Measurements from ENCODE around the gene PAK6. TPM values are rescaled to one million over a fixed set of nuclear protein-coding genes. Genes with fewer than 3 reads are reported as not detected.

PAK6 gene
- total RNA-seq, 1 experiment from 2014 or later: 0.84 TPM

DNA sequence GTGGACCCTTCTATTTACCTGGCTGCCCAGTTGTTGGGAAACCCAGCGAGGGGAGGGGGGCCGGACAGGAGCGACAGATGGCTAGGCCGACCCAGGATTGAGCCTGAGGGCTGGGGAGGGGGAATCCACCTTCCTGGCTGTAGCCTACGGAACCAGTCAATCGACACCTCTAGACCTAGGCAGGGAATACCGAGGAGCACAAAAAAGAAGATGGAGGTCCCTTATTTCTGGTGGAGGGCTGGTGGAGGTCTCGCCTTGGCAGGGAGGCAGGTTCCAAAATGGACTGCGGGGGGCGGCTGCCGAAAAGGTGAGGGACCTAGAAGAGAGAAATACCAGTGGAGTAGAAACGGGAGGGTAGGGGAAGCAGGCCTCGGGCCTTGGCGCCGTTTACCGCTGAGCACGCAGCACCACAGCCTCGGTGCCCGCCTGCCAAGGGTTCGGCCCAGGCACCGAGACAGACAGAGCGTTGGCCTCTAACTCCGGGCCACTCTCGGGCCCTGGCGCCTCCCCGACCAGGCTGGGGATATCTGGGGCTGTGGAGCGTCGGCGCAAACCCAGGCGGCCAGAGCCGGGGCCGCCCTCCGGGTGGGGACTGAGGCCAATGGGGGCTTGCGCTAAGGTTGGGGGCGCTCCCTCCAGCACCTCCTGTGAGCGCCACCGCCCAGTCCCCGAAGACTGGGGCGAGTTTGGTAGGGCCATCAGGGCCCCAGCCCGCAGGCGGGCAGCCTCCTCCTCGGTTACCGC lies 42.4 kb downstream of the PAK6 start:
- no peak overlapping the region for H3K4me3 ChIP-seq (ENCODE audit: low read depth, low read length, poor library complexity, severe bottlenecking)
- H3K27me3 ChIP-seq (replicated peaks; ENCODE audit: insufficient read depth, low read depth, low read length, poor library complexity): no peaks in the 10 kb centered on the region
- no peaks in the 10 kb centered on the region for H3K36me3 ChIP-seq (ENCODE audit: insufficient read depth, low read length, poor library complexity, severe bottlenecking)
- intact Hi-C loops (cut with micrococcal nuclease; ENCODE audit: unreplicated experiment): no loop called here
- CTCF ChIA-PET: interaction anchor here (0.6 kb wide), 1 partner anchor 128 kb away, joined by 4 read pairs; no protein-coding TSS in a partner anchor
- no peak for TF ChIP-seq EZH2 (IDR thresholded peaks at IDR 0.05; ENCODE audit: borderline replicate concordance, low read depth, low read length, poor library complexity, severe bottlenecking)
- TF ChIP-seq, protein P1, sequence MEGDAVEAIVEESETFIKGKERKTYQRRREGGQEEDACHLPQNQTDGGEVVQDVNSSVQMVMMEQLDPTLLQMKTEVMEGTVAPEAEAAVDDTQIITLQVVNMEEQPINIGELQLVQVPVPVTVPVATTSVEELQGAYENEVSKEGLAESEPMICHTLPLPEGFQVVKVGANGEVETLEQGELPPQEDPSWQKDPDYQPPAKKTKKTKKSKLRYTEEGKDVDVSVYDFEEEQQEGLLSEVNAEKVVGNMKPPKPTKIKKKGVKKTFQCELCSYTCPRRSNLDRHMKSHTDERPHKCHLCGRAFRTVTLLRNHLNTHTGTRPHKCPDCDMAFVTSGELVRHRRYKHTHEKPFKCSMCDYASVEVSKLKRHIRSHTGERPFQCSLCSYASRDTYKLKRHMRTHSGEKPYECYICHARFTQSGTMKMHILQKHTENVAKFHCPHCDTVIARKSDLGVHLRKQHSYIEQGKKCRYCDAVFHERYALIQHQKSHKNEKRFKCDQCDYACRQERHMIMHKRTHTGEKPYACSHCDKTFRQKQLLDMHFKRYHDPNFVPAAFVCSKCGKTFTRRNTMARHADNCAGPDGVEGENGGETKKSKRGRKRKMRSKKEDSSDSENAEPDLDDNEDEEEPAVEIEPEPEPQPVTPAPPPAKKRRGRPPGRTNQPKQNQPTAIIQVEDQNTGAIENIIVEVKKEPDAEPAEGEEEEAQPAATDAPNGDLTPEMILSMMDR (conservative IDR thresholded peaks at IDR 0.05; ENCODE audit: low read depth, low read length): no peak
- peaks cover 61% of the 10 kb centered on the region for H3K4me1 ChIP-seq (ENCODE audit: insufficient read depth, low read length, poor library complexity, severe bottlenecking)
- POLR2A ChIA-PET (ENCODE audit: low non-redundant PET): no interaction called here
- no peak for DNase-seq (ENCODE audit: low spot score)
- no peaks in the 10 kb centered on the region for H3K9me3 ChIP-seq (ENCODE audit: low read depth, low read length, poor library complexity, severe bottlenecking)
- no peak overlapping the region for H3K27ac ChIP-seq (ENCODE audit: low read depth, low read length, poor library complexity, severe bottlenecking)
- BruUV-seq (replicated peaks): no TSS peak

DNA sequence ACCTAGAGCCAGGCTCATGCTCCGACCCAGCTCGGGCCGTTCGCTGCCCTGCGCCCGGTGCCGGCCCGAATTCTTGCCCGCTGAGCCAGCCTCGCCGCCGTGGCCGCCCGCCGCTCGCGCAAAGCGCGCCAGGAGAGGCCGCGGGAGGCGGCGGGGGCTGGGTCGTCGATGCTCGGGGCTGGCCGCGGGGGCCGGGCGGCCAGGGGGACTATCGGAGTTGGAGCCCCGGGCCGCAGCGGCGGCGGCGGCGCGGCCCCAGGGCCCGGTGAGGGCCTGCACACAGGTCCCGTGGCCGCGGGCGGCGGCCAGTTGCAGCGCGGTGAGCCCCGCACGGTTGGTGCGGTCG lies 42.9 kb downstream of the PAK6 start:
- no peaks in the 10 kb centered on the region for H3K27me3 ChIP-seq (replicated peaks; ENCODE audit: insufficient read depth, low read depth, low read length, poor library complexity)
- no TSS peak for BruUV-seq (replicated peaks)

DNA sequence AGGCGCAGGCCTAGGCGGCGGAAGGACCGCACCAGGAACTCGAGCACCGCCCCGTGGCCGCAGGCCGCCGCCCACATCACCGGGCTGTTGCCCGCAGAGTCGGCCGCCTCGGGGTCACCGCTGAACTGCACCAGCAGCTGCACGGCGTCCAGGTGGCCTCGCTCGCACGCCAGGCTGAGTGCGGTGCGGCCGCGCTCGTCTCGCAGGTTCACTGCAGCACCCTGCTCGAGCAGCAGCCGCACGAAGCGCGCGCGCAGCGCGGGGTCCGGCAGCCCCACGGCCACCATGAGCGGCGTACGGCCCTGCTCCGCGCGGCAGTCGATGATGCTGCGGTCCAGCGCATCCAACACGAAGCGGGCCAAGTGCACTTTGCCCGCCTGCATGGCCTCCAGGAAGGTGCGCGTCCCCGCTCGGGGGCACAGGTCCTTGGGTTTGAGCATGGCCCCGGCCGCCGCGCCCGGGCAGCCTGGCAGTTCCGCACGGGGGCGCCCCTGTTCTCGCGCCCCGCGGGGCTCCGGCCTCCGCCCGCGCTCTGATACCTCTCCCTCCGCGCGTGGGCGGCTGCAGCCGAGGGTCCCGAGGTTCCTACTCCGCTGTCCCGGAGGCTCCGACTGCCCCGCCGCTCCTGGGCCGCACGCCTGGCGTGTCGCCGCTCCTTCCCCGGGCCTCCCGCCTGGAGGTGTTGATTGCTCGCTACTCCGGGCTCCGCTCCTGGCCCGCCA lies 43.4 kb downstream of the PAK6 start:
- DNase-seq (ENCODE audit: low spot score): peak; percentile 52
- H3K27me3 ChIP-seq (replicated peaks; ENCODE audit: insufficient read depth, low read depth, low read length, poor library complexity): no peaks in the 10 kb centered on the region
- H3K4me1 ChIP-seq (ENCODE audit: insufficient read depth, low read length, poor library complexity, severe bottlenecking): peaks cover 62% of the 10 kb centered on the region
- H3K4me3 ChIP-seq (ENCODE audit: low read depth, low read length, poor library complexity, severe bottlenecking): peak overlapping the region; percentile 63
- intact Hi-C loops (cut with micrococcal nuclease; ENCODE audit: unreplicated experiment): no loop called here
- peak overlapping the region; percentile 59 for H3K27ac ChIP-seq (ENCODE audit: low read depth, low read length, poor library complexity, severe bottlenecking)
- no peaks in the 10 kb centered on the region for H3K36me3 ChIP-seq (ENCODE audit: insufficient read depth, low read length, poor library complexity, severe bottlenecking)
- ChIA-PET POLR2A (ENCODE audit: low non-redundant PET) (no interaction called here), CTCF (interaction anchor here (0.6 kb wide), 1 partner anchor 204 kb away, joined by 3 read pairs; no protein-coding TSS in a partner anchor)
- BruUV-seq (replicated peaks): no TSS peak
- H3K9me3 ChIP-seq (ENCODE audit: low read depth, low read length, poor library complexity, severe bottlenecking): no peaks in the 10 kb centered on the region
- no peak for TF ChIP-seq EZH2 (IDR thresholded peaks at IDR 0.05; ENCODE audit: borderline replicate concordance, low read depth, low read length, poor library complexity, severe bottlenecking)
- TF ChIP-seq, protein P1 (conservative IDR thresholded peaks at IDR 0.05; ENCODE audit: low read depth, low read length): peak; percentile 57

More for the DNA sequence above, 42.9 kb downstream of the PAK6 start:
- intact Hi-C loops (cut with micrococcal nuclease; ENCODE audit: unreplicated experiment): no loop called here
- TF ChIP-seq EZH2 (IDR thresholded peaks at IDR 0.05; ENCODE audit: borderline replicate concordance, low read depth, low read length, poor library complexity, severe bottlenecking): no peak
- TF ChIP-seq, protein P1 (conservative IDR thresholded peaks at IDR 0.05; ENCODE audit: low read depth, low read length): no peak
- Histone ChIP-seq H3K36me3 (ENCODE audit: insufficient read depth, low read length, poor library complexity, severe bottlenecking) (no peaks in the 10 kb centered on the region), H3K4me3 (ENCODE audit: low read depth, low read length, poor library complexity, severe bottlenecking) (peak overlapping the region; percentile 63), H3K27ac (ENCODE audit: low read depth, low read length, poor library complexity, severe bottlenecking) (no peak overlapping the region), H3K4me1 (ENCODE audit: insufficient read depth, low read length, poor library complexity, severe bottlenecking) (peaks cover 66% of the 10 kb centered on the region), H3K9me3 (ENCODE audit: low read depth, low read length, poor library complexity, severe bottlenecking) (no peaks in the 10 kb centered on the region)
- DNase-seq (ENCODE audit: low spot score): no peak
- CTCF ChIA-PET: no interaction called here
- POLR2A ChIA-PET (ENCODE audit: low non-redundant PET): no interaction called here
